ENCODE data around the gene MATK. TPM values are rescaled to one million over a fixed set of nuclear protein-coding genes. Genes with fewer than 3 reads are reported as not detected.
A peak's percentile ranks its signal among the peaks of the same experiment; 100 is the strongest.

MATK gene
- total and polyA plus RNA-seq, 12 donors: 0.14 to 4.9 (median 0.49) TPM

GRCh38 chr19:3801412-3802096, 15.4 kb upstream of the MATK start:
- ATAC-seq: peak; percentile 38 to 91 (median 74)
- peak; percentile 43 to 46 for DNase-seq
- peaks cover 0 to 20% (median 11%) of the 10 kb centered on the region in 9 donors for H3K4me1 ChIP-seq

GRCh38 chr19:3800996-3801395, 14.8 kb upstream of the MATK start:
- TF ChIP-seq CTCF (IDR thresholded peaks at IDR 0.05): no peak
- Histone ChIP-seq H3K4me3 (peak overlapping the region in 7 of 10 donors; percentile 24 to 47 (median 40)), H3K27ac (no peak overlapping the region), H3K27me3 (peaks cover 0 to 48% (median 41%) of the 10 kb centered on the region in 7 donors), H3K9me3 (peaks cover 0 to 16% (median 4%) of the 10 kb centered on the region in 11 donors), H3K36me3 (no peaks in the 10 kb centered on the region), H3K4me1 (peaks cover 0 to 20% (median 11%) of the 10 kb centered on the region in 9 donors)
- intact Hi-C loops (cut with DNase I): no loop called here
- WGBS, 2 donors: 32 to 35% methylated on average over 21 of the region's 21 CpGs
- DNase-seq (no peak), ATAC-seq (no peak)

More at GRCh38 chr19:3801412-3802096, 15.4 kb upstream of the MATK start:
- whole genome bisulfite sequencing, 2 donors: 2 to 3% methylated on average over 46 of the region's 46 CpGs
- peak in 3 of 9 donors; percentile 12 to 29 (median 18) for TF ChIP-seq CTCF (IDR thresholded peaks at IDR 0.05)
- peak overlapping the region in 3 of 10 donors; percentile 9 to 35 (median 12) for H3K27ac ChIP-seq
- intact Hi-C loops (cut with DNase I): no loop called here
- no peaks in the 10 kb centered on the region for H3K36me3 ChIP-seq
- peaks cover 0 to 10% (median 3%) of the 10 kb centered on the region in 11 donors for H3K9me3 ChIP-seq
- peaks cover 0 to 48% (median 41%) of the 10 kb centered on the region in 7 donors for H3K27me3 ChIP-seq
- H3K4me3 ChIP-seq: peak overlapping the region in 7 of 10 donors; percentile 24 to 47 (median 40)

- Histone ChIP-seq H3K4me3 (no peak overlapping the region), H3K4me1 (peaks cover 0 to 20% (median 11%) of the 10 kb centered on the region in 9 donors), H3K27me3 (peaks cover 0 to 46% (median 35%) of the 10 kb centered on the region in 7 donors), H3K27ac (peak overlapping the region in 1 of 10 donors; percentile 65), H3K9me3 (peaks cover 0 to 18% (median 4%) of the 10 kb centered on the region in 11 donors), H3K36me3 (no peaks in the 10 kb centered on the region)
- 74 to 82% methylated on average over 6 of the region's 6 CpGs for WGBS, 2 donors
- DNase-seq (no peak), ATAC-seq (no peak)
- intact Hi-C loops (cut with DNase I): no loop called here
- TF ChIP-seq CTCF (IDR thresholded peaks at IDR 0.05): no peak
These were observed 12.0 kb upstream of the MATK start for GRCh38 chr19:3798137-3798536.

- Histone ChIP-seq H3K4me3 (no peak overlapping the region), H3K27me3 (peaks cover 0 to 32% (median 25%) of the 10 kb centered on the region in 7 donors), H3K27ac (no peak overlapping the region), H3K9me3 (peaks cover 0 to 18% (median 4%) of the 10 kb centered on the region in 11 donors), H3K36me3 (no peaks in the 10 kb centered on the region), H3K4me1 (peaks cover 0 to 13% (median 4%) of the 10 kb centered on the region in 9 donors)
- WGBS, 2 donors: 94 to 99% methylated on average over 2 of the region's 2 CpGs
- intact Hi-C loops (cut with DNase I): no loop called here
- DNase-seq: no peak
- no peak for TF ChIP-seq CTCF (IDR thresholded peaks at IDR 0.05)
- no peak for ATAC-seq
These were observed 10.2 kb upstream of the MATK start for GRCh38 chr19:3796358-3796757.
